Measurements from ENCODE around the gene OSBPL1A. TPM values are rescaled to one million over a fixed set of nuclear protein-coding genes. Genes with fewer than 3 reads are reported as not detected.
A peak's percentile ranks its signal among the peaks of the same experiment; 100 is the strongest.

Gene OSBPL1A
- total RNA-seq, 3 donors from 2014 or later, result 1.3 to 2.7 (median 2.2) TPM

GRCh38 chr18:24227977-24228666 lies 169.5 kb downstream of the OSBPL1A start:
- no peak for DNase-seq
- no peaks in the 10 kb centered on the region for H3K36me3 Mint-ChIP-seq (ENCODE audit: insufficient read depth)
- no peaks in the 10 kb centered on the region for H3K9me3 Mint-ChIP-seq
- H3K4me3 Mint-ChIP-seq, result no peak overlapping the region
- H3K4me1 Mint-ChIP-seq (ENCODE audit: low read depth), result no peaks in the 10 kb centered on the region
- no peak for ATAC-seq
- H3K27me3 Mint-ChIP-seq (ENCODE audit: low read depth), result peaks cover 8% of the 10 kb centered on the region

- no peak for DNase-seq
- Mint-ChIP-seq H3K36me3 (ENCODE audit: insufficient read depth) (no peaks in the 10 kb centered on the region), H3K4me1 (ENCODE audit: low read depth) (no peaks in the 10 kb centered on the region), H3K9me3 (no peaks in the 10 kb centered on the region), H3K4me3 (no peak overlapping the region), H3K27me3 (ENCODE audit: low read depth) (peaks cover 4% of the 10 kb centered on the region)
- ATAC-seq, result no peak
These were observed 177.3 kb downstream of the OSBPL1A start for GRCh38 chr18:24220318-24220688.

GRCh38 chr18:24219561-24220317 lies 177.9 kb downstream of the OSBPL1A start:
- H3K36me3 Mint-ChIP-seq (ENCODE audit: insufficient read depth), result no peaks in the 10 kb centered on the region
- DNase-seq, result no peak
- no peaks in the 10 kb centered on the region for H3K27me3 Mint-ChIP-seq (ENCODE audit: low read depth)
- H3K4me1 Mint-ChIP-seq (ENCODE audit: low read depth), result no peaks in the 10 kb centered on the region
- no peak overlapping the region for H3K4me3 Mint-ChIP-seq
- ATAC-seq, result no peak
- H3K9me3 Mint-ChIP-seq, result no peaks in the 10 kb centered on the region

GRCh38 chr18:24214913-24215312 lies 182.7 kb downstream of the OSBPL1A start:
- no peak for ATAC-seq
- Mint-ChIP-seq H3K9me3 (no peaks in the 10 kb centered on the region), H3K4me3 (no peak overlapping the region), H3K27me3 (ENCODE audit: low read depth) (no peaks in the 10 kb centered on the region), H3K4me1 (ENCODE audit: low read depth) (no peaks in the 10 kb centered on the region), H3K36me3 (ENCODE audit: insufficient read depth) (no peaks in the 10 kb centered on the region)
- DNase-seq, result no peak

- Mint-ChIP-seq H3K27me3 (ENCODE audit: low read depth) (no peaks in the 10 kb centered on the region), H3K9me3 (no peaks in the 10 kb centered on the region), H3K36me3 (ENCODE audit: insufficient read depth) (no peaks in the 10 kb centered on the region), H3K4me1 (ENCODE audit: low read depth) (no peaks in the 10 kb centered on the region), H3K4me3 (no peak overlapping the region)
- DNase-seq (no peak), ATAC-seq (no peak)
These were observed 183.5 kb downstream of the OSBPL1A start for GRCh38 chr18:24214144-24214543.

- Mint-ChIP-seq H3K9me3 (no peaks in the 10 kb centered on the region), H3K36me3 (ENCODE audit: insufficient read depth) (no peaks in the 10 kb centered on the region), H3K27me3 (ENCODE audit: low read depth) (no peaks in the 10 kb centered on the region), H3K4me3 (no peak overlapping the region), H3K4me1 (ENCODE audit: low read depth) (no peaks in the 10 kb centered on the region)
- DNase-seq (no peak), ATAC-seq (no peak)
These were observed 184.7 kb downstream of the OSBPL1A start for GRCh38 chr18:24212939-24213338.

GRCh38 chr18:24209558-24209957 lies 188.1 kb downstream of the OSBPL1A start:
- H3K36me3 Mint-ChIP-seq (ENCODE audit: insufficient read depth), result no peaks in the 10 kb centered on the region
- H3K4me1 Mint-ChIP-seq (ENCODE audit: low read depth), result no peaks in the 10 kb centered on the region
- H3K27me3 Mint-ChIP-seq (ENCODE audit: low read depth), result peaks cover 3% of the 10 kb centered on the region
- H3K4me3 Mint-ChIP-seq, result no peak overlapping the region
- H3K9me3 Mint-ChIP-seq, result no peaks in the 10 kb centered on the region
- DNase-seq (no peak), ATAC-seq (no peak)

- H3K4me3 Mint-ChIP-seq, result no peak overlapping the region
- H3K27me3 Mint-ChIP-seq (ENCODE audit: low read depth), result peaks cover 3% of the 10 kb centered on the region
- ATAC-seq, result peak in 1 of 2 donors; percentile 25
These were observed 189.2 kb downstream of the OSBPL1A start for GRCh38 chr18:24208270-24209035.

GRCh38 chr18:24204904-24205303 lies 192.7 kb downstream of the OSBPL1A start:
- H3K36me3 Mint-ChIP-seq (ENCODE audit: insufficient read depth), result no peaks in the 10 kb centered on the region
- no peak for DNase-seq
- H3K4me1 Mint-ChIP-seq (ENCODE audit: low read depth), result no peaks in the 10 kb centered on the region
- ATAC-seq, result no peak
- peaks cover 3% of the 10 kb centered on the region for H3K27me3 Mint-ChIP-seq (ENCODE audit: low read depth)
- H3K9me3 Mint-ChIP-seq, result no peaks in the 10 kb centered on the region
- no peak overlapping the region for H3K4me3 Mint-ChIP-seq

More at GRCh38 chr18:24208270-24209035, 189.2 kb downstream of the OSBPL1A start:
- no peaks in the 10 kb centered on the region for H3K9me3 Mint-ChIP-seq
- DNase-seq, result no peak
- H3K36me3 Mint-ChIP-seq (ENCODE audit: insufficient read depth), result no peaks in the 10 kb centered on the region
- H3K4me1 Mint-ChIP-seq (ENCODE audit: low read depth), result no peaks in the 10 kb centered on the region

GRCh38 chr18:24201699-24202687 lies 195.6 kb downstream of the OSBPL1A start:
- ATAC-seq, result no peak
- no peak for DNase-seq
- Mint-ChIP-seq H3K4me3 (no peak overlapping the region), H3K4me1 (ENCODE audit: low read depth) (no peaks in the 10 kb centered on the region), H3K27me3 (ENCODE audit: low read depth) (no peaks in the 10 kb centered on the region), H3K36me3 (ENCODE audit: insufficient read depth) (no peaks in the 10 kb centered on the region), H3K9me3 (no peaks in the 10 kb centered on the region)

GRCh38 chr18:24200494-24201290 lies 196.9 kb downstream of the OSBPL1A start:
- Mint-ChIP-seq H3K36me3 (ENCODE audit: insufficient read depth) (no peaks in the 10 kb centered on the region), H3K27me3 (ENCODE audit: low read depth) (no peaks in the 10 kb centered on the region), H3K4me3 (no peak overlapping the region), H3K9me3 (no peaks in the 10 kb centered on the region), H3K4me1 (ENCODE audit: low read depth) (no peaks in the 10 kb centered on the region)
- ATAC-seq (no peak), DNase-seq (no peak)

- DNase-seq (no peak), ATAC-seq (no peak)
- Mint-ChIP-seq H3K4me3 (no peak overlapping the region), H3K4me1 (ENCODE audit: low read depth) (no peaks in the 10 kb centered on the region), H3K36me3 (ENCODE audit: insufficient read depth) (no peaks in the 10 kb centered on the region), H3K9me3 (no peaks in the 10 kb centered on the region), H3K27me3 (ENCODE audit: low read depth) (no peaks in the 10 kb centered on the region)
These were observed 198.2 kb downstream of the OSBPL1A start for GRCh38 chr18:24199372-24199962.

- no peaks in the 10 kb centered on the region for H3K36me3 Mint-ChIP-seq (ENCODE audit: insufficient read depth)
- no peak for DNase-seq
- H3K4me1 Mint-ChIP-seq (ENCODE audit: low read depth), result no peaks in the 10 kb centered on the region
- no peaks in the 10 kb centered on the region for H3K27me3 Mint-ChIP-seq (ENCODE audit: low read depth)
- no peak overlapping the region for H3K4me3 Mint-ChIP-seq
- no peaks in the 10 kb centered on the region for H3K9me3 Mint-ChIP-seq
- no peak for ATAC-seq
These were observed 199.2 kb downstream of the OSBPL1A start for GRCh38 chr18:24198461-24198860.

Data from activated T-cell treated with anti-CD3 and anti-CD28 coated beads, Interleukin-2, amount 50 U/mL, for 4 hours (primary cell).